Measurements from ENCODE around the gene B4GALT5. TPM values are rescaled to one million over a fixed set of nuclear protein-coding genes. Genes with fewer than 3 reads are reported as not detected.

Gene B4GALT5
- total RNA-seq, 1 experiment from 2014 or later = 92.5 TPM

DNA sequence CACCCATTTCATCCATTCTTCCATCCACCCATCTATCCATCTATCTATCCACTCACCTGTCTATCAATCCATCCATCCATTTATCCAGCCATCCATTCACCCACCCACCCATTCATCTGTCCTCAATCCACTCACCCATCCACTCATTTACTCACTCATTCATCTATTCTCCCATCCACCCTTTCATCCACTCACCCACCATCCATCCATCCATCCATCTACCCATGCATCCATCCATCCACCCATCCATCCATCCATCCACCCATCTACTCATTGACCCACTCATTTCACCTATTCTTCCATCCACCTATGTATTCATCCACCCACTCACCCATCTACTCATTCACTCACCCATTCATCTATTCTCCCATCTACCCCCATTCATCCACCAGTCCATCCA is 121.6 kb downstream of the B4GALT5 start (continued):
- TF ChIP-seq REST (IDR thresholded peaks at IDR 0.05; ENCODE audit: low read depth) = no peak
- TF ChIP-seq YY1 (IDR thresholded peaks at IDR 0.05; ENCODE audit: extremely low read depth, insufficient replicate concordance, low read depth, low read length) = no peak
- TF ChIP-seq FOSL1 (IDR thresholded peaks at IDR 0.05; ENCODE audit: low read depth) = no peak
- no peak for TF ChIP-seq JUND (IDR thresholded peaks at IDR 0.05)
- no peak for TF ChIP-seq POLR2A (IDR thresholded peaks at IDR 0.05; ENCODE audit: borderline replicate concordance, extremely low read depth, insufficient read depth, insufficient read length)
- no peak for TF ChIP-seq TCF7L2 (IDR thresholded peaks at IDR 0.05; ENCODE audit: borderline replicate concordance, extremely low read depth, insufficient read depth, insufficient read length)

- intact Hi-C loops (cut with micrococcal nuclease) = no loop called here
- no peak overlapping the region for H3K9ac ChIP-seq (ENCODE audit: low read length)
- POLR2A ChIA-PET = interaction anchor here (0.5 kb wide), 1 partner anchor 355 kb away, joined by 3 read pairs; no protein-coding TSS in a partner anchor
- no peak overlapping the region for H3K4me3 ChIP-seq (replicated peaks in 1 of 2; ENCODE audit: low read depth in 1 of 2, low read length in 2 of 2)
- ATAC-seq = no peak
- BruUV-seq (replicated peaks) = no TSS peak
- RAD21 ChIA-PET (ENCODE audit: low non-redundant PET in 1 of 2, low total read pairs in 2 of 2, uncharacterized antibody in 2 of 2, unreplicated experiment in 2 of 2) = no interaction called here
- peaks cover 14 to 36% of the 10 kb centered on the region in 2 experiments for H3K4me1 ChIP-seq (ENCODE audit: control insufficient read depth in 1 of 2, insufficient read depth in 2 of 2, low read length in 2 of 2)
- no peaks in the 10 kb centered on the region for H3K9me2 ChIP-seq (ENCODE audit: insufficient read depth)
- H3K27ac ChIP-seq (ENCODE audit: low read depth, low read length) = no peak overlapping the region
- no peaks in the 10 kb centered on the region for H3K9me3 ChIP-seq (ENCODE audit: control insufficient read depth in 1 of 2, insufficient read depth in 1 of 2, low read depth in 1 of 2, low read length in 2 of 2)
- H3K4me2 ChIP-seq (ENCODE audit: low read length) = no peak overlapping the region
- no peaks in the 10 kb centered on the region for H4K20me1 ChIP-seq (ENCODE audit: insufficient read depth)
- H3K36me3 ChIP-seq (ENCODE audit: control insufficient read depth in 1 of 2, insufficient read depth in 2 of 2, low read length in 2 of 2) = no peaks in the 10 kb centered on the region
- CTCF ChIA-PET = interaction anchor here (0.6 kb wide), 1 partner anchor 255 kb away, joined by 3 read pairs; no protein-coding TSS in a partner anchor
- H2AFZ ChIP-seq (ENCODE audit: low read depth, low read length, poor library complexity, severe bottlenecking) = no peak overlapping the region
- no peaks in the 10 kb centered on the region for H3K79me2 ChIP-seq (ENCODE audit: insufficient read depth, low read length)
- DNase-seq (ENCODE audit: low read depth, low spot score) = no peak
- no peaks in the 10 kb centered on the region for H3K27me3 ChIP-seq (ENCODE audit: insufficient read depth, low read length)
- no peak for TF ChIP-seq SP1 (IDR thresholded peaks at IDR 0.05; ENCODE audit: low read depth)
- TF ChIP-seq TCF7L2 (IDR thresholded peaks at IDR 0.05; ENCODE audit: borderline replicate concordance, extremely low read depth, insufficient read depth, insufficient read length) = no peak
- TF ChIP-seq, protein P1, sequence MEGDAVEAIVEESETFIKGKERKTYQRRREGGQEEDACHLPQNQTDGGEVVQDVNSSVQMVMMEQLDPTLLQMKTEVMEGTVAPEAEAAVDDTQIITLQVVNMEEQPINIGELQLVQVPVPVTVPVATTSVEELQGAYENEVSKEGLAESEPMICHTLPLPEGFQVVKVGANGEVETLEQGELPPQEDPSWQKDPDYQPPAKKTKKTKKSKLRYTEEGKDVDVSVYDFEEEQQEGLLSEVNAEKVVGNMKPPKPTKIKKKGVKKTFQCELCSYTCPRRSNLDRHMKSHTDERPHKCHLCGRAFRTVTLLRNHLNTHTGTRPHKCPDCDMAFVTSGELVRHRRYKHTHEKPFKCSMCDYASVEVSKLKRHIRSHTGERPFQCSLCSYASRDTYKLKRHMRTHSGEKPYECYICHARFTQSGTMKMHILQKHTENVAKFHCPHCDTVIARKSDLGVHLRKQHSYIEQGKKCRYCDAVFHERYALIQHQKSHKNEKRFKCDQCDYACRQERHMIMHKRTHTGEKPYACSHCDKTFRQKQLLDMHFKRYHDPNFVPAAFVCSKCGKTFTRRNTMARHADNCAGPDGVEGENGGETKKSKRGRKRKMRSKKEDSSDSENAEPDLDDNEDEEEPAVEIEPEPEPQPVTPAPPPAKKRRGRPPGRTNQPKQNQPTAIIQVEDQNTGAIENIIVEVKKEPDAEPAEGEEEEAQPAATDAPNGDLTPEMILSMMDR (IDR thresholded peaks at IDR 0.05 in 2 of 3, conservative IDR thresholded peaks at IDR 0.05 in 1 of 3; ENCODE audit: borderline replicate concordance in 1 of 3, insufficient read depth in 1 of 3, low read depth in 2 of 3, low read length in 2 of 3) = no peak
- TF ChIP-seq FOSL1 (IDR thresholded peaks at IDR 0.05; ENCODE audit: low read depth) = no peak
- no peak for TF ChIP-seq POLR2AphosphoS5 (IDR thresholded peaks at IDR 0.05; ENCODE audit: low read depth, low read length)
- TF ChIP-seq SIN3A (IDR thresholded peaks at IDR 0.05; ENCODE audit: low read depth) = no peak
- no peak for TF ChIP-seq REST (IDR thresholded peaks at IDR 0.05; ENCODE audit: low read depth)
- no peak for TF ChIP-seq POLR2A (IDR thresholded peaks at IDR 0.05; ENCODE audit: borderline replicate concordance, extremely low read depth, insufficient read depth, insufficient read length)
- TF ChIP-seq YY1 (IDR thresholded peaks at IDR 0.05; ENCODE audit: extremely low read depth, insufficient replicate concordance, low read depth, low read length) = no peak
- TF ChIP-seq CEBPB (IDR thresholded peaks at IDR 0.05; ENCODE audit: low read depth) = no peak
- no peak for TF ChIP-seq ATF3 (IDR thresholded peaks at IDR 0.05)
These were observed 122.3 kb downstream of the B4GALT5 start for GRCh38 chr20:49591217-49591865.
